Measurements from ENCODE around the gene CDC25A. TPM values are rescaled to one million over a fixed set of nuclear protein-coding genes. Genes with fewer than 3 reads are reported as not detected.
A peak's percentile ranks its signal among the peaks of the same experiment; 100 is the strongest.

The CDC25A gene
- polyA plus RNA-seq, 4 donors, result 9.7 to 12.3 (median 10.6) TPM

DNA sequence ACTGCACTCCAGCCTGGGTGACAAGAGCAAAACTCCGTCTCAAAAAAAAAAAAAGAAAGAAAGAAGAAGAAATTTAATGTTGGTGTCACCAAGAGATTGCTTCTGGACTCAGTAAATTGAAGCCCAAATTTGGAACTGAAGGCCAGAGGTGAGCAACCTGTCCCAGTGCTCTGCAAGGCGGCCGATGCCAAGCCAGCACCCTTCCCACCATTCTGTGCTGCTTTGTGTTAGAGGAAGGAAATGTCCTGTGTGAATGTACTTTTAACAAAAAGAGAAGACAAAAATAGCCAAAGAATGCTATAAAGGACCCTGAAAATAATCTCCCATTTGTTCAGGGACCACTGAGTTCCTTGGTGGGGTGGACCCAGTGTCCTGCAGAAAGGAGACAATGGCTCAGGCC, 44.6 kb downstream of the CDC25A start:
- DNase-seq (ENCODE audit: low read depth in 4 of 4, low spot score in 2 of 4), result no peak

GRCh38 chr3:48142316-48142870, 45.8 kb downstream of the CDC25A start:
- DNase-seq (ENCODE audit: low read depth in 4 of 4, low spot score in 2 of 4), result no peak

- DNase-seq (ENCODE audit: low read depth in 4 of 4, low spot score in 2 of 4), result no peak
Observed at GRCh38 chr3:48141604-48142137, 46.5 kb downstream of the CDC25A start.

GRCh38 chr3:48140936-48141603, 47.1 kb downstream of the CDC25A start:
- DNase-seq (ENCODE audit: low read depth in 4 of 4, low spot score in 2 of 4), result no peak

- no peak for DNase-seq (ENCODE audit: low read depth in 4 of 4, low spot score in 2 of 4)
Observed at GRCh38 chr3:48140336-48140757, 47.9 kb downstream of the CDC25A start.

- no peak for DNase-seq (ENCODE audit: low read depth in 4 of 4, low spot score in 2 of 4)
Observed at GRCh38 chr3:48137425-48137999, 50.7 kb downstream of the CDC25A start.

GRCh38 chr3:48135552-48136495, 52.4 kb downstream of the CDC25A start:
- no peak for DNase-seq (ENCODE audit: low read depth in 4 of 4, low spot score in 2 of 4)

DNA sequence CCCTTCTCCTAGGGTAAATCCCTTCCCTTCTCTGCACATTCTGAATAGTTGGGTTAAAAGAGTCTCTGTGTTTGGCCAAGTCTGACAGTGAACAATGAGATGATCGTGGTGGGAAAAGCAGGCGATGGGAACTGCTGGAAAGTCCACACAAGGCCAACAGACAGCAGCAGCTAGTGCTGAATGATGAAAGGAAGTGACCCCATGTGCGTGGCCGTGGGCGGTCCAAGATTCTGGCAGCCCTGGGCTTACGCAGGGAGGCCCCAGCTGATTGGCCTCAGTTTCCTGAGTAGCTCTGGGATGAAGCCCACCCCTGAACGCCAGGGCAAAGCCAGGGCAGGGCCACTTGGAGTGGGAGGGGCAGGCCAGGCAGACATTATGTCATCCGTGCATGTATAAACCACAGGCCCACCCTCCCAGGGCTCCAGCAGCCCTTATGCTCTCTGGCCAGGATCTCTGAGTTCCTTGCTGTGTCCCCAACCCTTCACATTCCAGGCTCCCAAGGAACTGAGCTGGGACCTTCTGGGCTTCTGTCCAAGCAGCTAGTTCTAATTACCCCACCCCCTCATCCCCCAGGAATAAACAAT, 57.8 kb downstream of the CDC25A start:
- peak; percentile 71 to 82 (median 78) for DNase-seq (ENCODE audit: low read depth in 4 of 4, low spot score in 2 of 4)

DNA sequence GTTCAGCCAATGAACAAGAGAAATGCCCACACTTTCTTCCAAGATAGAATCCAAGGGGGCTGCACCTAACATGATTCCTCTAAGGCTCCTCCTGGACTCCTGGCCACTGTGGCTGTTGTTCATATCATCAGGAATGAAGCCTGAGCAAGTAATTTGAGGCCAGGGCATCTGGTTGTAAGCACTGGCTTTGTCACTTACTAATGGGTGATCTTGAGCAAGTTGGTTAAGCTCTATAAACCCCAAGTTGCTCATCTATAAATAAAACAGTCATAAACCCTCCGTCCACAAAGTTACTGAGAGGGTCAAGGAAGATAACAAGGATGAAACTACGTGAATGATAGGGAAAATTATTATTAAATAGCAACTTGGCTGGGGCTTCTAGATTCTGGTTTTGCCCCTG, 58.3 kb downstream of the CDC25A start:
- DNase-seq (ENCODE audit: low read depth in 4 of 4, low spot score in 2 of 4), result no peak

DNA sequence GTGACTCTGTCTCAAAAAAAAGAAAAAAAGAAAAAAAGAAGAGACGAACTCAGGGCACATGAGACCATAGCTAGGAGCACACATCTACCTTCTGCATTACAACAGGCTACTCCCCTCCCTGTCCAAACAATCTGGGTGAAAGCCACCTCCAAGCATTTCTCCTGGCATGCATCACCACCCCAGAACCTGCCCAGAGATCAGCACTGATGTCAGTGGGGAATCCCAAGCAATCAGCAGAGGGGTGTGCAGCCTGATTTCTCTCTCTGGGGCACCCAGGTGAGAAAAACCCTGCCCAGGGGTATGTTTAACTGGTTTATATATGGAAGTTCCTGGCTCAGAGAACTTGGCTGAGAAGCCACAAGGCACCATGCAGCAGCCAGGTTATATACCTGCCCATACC, 59.4 kb downstream of the CDC25A start:
- no peak for DNase-seq (ENCODE audit: low read depth in 4 of 4, low spot score in 2 of 4)

- no peak for DNase-seq (ENCODE audit: low read depth in 4 of 4, low spot score in 2 of 4)
Observed at GRCh38 chr3:48125886-48126622, 62.2 kb downstream of the CDC25A start.

- DNase-seq (ENCODE audit: low read depth in 4 of 4, low spot score in 2 of 4), result no peak
Observed at GRCh38 chr3:48125013-48125705, 63.1 kb downstream of the CDC25A start.

DNA sequence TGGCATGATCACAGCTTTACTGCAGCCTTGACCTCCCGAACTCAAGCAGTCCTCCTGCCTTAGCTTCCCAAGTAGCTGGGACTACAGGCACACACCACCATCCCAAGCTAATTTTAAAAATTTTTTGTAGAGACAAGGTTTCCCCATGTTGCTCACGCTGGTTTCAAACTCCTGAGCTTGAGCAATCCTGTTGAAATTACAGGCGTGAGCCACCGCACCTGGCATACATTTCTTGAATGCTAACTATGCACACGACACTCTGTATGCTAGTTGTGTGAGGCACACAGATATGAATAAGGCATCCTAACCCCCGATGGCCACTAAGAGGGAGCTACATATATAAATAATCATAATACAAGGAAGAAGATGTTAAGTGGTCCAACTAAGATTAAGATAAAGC, 64.9 kb downstream of the CDC25A start:
- DNase-seq (ENCODE audit: low read depth in 4 of 4, low spot score in 2 of 4), result no peak

GRCh38 chr3:48122504-48122903, 65.7 kb downstream of the CDC25A start:
- DNase-seq (ENCODE audit: low read depth in 4 of 4, low spot score in 2 of 4), result no peak

GRCh38 chr3:48120223-48120622, 68.0 kb downstream of the CDC25A start:
- no peak for DNase-seq (ENCODE audit: low read depth in 4 of 4, low spot score in 2 of 4)

DNA sequence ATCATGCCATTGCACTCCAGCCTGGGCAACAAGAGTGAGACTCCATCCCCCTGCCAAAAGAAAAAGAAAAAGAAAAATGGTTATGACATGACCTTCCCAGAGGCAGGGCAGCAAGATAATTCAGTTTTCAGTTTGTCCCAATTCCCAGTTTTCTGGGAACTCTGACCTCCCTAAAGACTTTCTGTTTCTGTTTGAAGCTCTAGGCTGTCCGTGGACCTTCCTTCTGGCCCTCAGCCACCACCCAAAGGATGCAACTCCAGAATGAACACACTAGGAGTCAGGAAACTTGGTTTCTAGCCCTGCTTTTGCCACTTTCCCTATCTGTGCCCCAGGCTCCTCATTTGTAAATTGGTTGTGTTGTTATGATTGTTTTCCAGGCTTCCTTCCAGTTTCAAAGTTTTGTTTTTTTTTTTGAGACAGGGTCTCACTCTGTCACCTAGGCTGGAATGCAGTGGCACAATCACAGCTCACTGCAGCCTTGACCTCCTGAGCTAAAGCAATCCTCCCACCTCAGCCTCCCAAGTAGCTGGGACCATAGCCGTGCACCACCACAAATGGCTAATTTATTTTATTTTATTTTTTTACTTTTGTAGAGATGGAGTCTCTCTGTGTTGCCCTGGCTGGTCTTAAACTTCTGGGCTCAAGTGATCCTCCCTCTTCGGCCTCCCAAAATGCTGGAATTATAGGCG, 68.6 kb downstream of the CDC25A start:
- peak in 1 of 4 donors; percentile 21 for DNase-seq (ENCODE audit: low read depth in 4 of 4, low spot score in 2 of 4)

DNA sequence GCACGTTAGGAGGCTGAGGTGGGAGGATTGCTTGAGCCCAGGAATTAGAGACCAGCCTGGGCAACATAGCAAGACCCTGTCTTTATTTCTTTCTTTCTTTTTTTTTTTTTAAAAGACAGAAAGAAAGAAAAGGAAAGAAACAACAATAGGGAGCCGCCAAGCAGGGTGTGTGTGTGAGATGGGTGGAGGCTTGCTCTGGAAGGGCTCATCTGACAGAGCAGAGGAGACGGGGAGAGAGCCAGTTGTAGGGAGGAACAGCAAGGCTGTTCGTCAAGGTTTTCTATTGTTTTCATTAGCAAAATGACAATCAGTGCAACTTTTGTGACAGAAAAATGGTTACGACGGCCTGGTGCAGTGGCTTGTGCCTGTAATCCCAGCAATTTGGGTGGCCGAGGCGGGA, 69.3 kb downstream of the CDC25A start:
- DNase-seq (ENCODE audit: low read depth in 4 of 4, low spot score in 2 of 4), result no peak

GRCh38 chr3:48118322-48118721, 69.9 kb downstream of the CDC25A start:
- no peak for DNase-seq (ENCODE audit: low read depth in 4 of 4, low spot score in 2 of 4)

GRCh38 chr3:48112813-48113212, 75.4 kb downstream of the CDC25A start:
- DNase-seq (ENCODE audit: low read depth in 4 of 4, low spot score in 2 of 4), result no peak

Measured in left renal cortex interstitium (tissue), 4 donors.